NCI-H82 treated with DMSO at 0.1 percent for 48 hours (cell line): ENCODE measurements around the gene CDCP1.
"Not testable (repeated sequence)": the region's sequence is repeated elsewhere in the genome, so short reads cannot be mapped to it uniquely, and the experiment has no call there.

ENCODE experiments used
- DNase-seq: peaks from one replicate; lab custom pipeline; 2025; ENCODE audit not compliant: unreplicated experiment; lab: John Stamatoyannopoulos, UW

Gene CDCP1

GRCh38 chr3:45088543-45089358, 57.4 kb downstream of the CDCP1 start:
- no peak for DNase-seq

GRCh38 chr3:45087155-45087554, 59.0 kb downstream of the CDCP1 start:
- DNase-seq = no peak

GRCh38 chr3:45084820-45085816, 61.1 kb downstream of the CDCP1 start:
- no peak for DNase-seq

- no peak for DNase-seq
These were observed 61.8 kb downstream of the CDCP1 start for GRCh38 chr3:45084361-45084760.

- no peak for DNase-seq
These were observed 63.2 kb downstream of the CDCP1 start for GRCh38 chr3:45083023-45083422.

DNA sequence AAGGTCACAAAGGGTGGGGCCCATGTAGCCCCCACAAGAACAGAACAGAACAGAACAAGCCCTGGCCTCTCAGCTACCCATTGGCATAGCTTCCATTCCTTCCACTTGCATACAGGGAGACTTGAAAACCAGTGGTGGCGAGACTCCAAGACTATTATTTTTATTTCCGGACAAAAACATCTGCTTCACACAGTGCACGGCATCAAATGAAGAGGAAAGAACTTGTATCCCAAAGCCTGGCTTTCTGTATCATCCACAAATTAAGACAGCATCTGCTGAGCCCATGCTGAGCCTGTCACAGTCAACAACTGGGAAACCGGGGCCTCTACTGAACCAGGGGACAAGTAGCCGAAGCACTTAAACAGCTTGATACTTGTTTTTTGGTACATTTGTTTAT, 64.0 kb downstream of the CDCP1 start:
- DNase-seq = no peak

- DNase-seq = no peak
These were observed 64.6 kb downstream of the CDCP1 start for GRCh38 chr3:45081506-45082141.

GRCh38 chr3:45080824-45081223, 65.4 kb downstream of the CDCP1 start:
- DNase-seq = no peak

DNA sequence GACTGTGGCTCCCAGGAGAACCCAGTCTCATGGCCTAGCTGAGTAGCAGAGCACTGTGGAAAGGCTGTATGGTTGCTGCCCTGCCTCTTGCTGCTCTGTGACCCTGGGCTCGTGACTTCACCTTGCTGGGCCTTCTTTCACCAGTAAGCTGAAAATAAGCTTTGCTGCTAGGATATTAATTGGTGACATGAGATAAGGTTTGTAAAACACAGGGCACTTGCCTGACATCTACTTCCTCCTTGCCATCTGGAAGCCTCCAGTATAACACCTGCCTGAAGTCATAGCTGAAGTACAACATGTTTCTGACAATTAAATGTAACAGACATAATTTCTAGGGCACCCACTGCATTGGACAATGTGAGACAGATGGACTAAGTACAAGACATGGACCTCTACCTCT, 66.5 kb downstream of the CDCP1 start:
- DNase-seq = no peak

- no peak for DNase-seq
These were observed 67.2 kb downstream of the CDCP1 start for GRCh38 chr3:45078910-45079522.

GRCh38 chr3:45078256-45078655, 67.9 kb downstream of the CDCP1 start:
- not testable (repeated sequence) for DNase-seq

DNA sequence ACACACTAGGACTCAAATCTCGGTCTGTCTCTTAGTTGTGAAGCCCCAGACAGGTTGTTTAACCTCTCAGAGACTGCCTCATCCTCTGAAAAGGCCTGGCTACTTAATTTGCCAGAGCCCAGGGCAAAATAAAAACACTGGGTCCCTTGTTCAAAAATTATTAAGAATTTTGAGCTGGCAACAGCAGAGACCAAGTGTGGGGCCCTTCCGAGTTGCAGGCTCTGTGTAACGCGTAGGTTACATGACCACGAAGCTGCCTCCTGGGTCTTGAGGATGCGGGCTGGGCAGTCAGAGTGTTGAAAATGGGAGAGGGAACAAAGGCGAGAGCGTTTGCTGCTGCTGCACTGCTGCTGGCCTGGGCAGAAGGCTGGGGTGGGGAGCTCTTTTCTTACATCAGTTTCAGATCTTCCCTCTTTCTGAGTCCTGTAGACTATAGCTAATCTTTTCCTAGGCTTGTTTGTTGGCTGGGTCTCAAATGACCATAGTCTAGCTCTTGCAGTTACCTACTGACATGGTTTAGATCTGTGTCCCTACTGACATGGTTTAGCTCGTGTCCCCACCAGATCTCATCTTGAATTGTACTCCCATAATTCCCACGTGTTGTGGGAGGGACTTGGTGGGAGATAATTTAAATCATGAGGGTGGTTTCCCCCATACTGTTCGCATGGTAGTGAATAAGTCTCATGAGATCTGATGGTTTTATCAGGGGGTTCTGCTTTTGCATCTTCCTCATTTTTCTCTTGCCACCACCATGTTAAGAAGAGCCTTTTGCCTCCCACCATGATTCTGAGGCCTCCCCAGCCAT, 70.2 kb downstream of the CDCP1 start:
- DNase-seq = no peak

DNA sequence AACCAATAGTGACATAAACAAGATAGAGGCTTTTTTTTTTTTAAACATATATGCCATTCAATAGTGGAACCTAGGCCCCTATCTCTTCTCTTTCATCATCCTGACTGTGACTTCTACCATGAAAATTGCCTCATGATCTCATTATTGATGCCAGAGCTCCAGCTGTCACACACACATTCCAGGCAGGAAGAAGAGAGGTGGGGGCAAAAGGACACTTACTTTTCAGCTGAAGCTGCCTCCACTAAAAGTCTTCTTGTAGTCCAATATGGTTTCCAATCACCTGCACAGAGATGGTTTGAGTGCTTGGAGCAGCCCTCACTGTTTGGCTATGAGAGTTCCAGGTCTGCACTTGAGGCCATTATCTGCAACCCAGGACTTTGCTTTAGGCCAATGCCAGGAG, 75.1 kb downstream of the CDCP1 start:
- DNase-seq = no peak

GRCh38 chr3:45067941-45068340, 78.2 kb downstream of the CDCP1 start:
- no peak for DNase-seq

DNA sequence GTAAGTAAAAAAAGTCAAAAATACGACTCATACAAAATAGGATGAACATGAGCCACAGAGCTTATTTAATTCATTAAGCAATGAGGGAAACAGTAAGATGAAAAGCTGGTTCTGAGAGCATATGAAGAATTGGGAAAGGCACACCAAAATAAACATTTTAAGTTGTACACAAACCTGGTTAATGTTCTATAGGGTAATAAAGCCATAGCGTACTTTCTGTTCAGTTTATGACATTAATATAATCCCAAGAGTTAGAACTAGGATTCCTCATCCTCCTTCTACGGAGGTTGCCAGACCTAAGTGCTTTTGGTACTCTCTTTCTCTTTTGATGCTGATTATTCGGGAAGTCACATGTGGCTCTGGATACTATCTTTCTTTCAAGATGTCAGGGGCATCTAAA, 78.7 kb downstream of the CDCP1 start:
- DNase-seq = no peak

DNA sequence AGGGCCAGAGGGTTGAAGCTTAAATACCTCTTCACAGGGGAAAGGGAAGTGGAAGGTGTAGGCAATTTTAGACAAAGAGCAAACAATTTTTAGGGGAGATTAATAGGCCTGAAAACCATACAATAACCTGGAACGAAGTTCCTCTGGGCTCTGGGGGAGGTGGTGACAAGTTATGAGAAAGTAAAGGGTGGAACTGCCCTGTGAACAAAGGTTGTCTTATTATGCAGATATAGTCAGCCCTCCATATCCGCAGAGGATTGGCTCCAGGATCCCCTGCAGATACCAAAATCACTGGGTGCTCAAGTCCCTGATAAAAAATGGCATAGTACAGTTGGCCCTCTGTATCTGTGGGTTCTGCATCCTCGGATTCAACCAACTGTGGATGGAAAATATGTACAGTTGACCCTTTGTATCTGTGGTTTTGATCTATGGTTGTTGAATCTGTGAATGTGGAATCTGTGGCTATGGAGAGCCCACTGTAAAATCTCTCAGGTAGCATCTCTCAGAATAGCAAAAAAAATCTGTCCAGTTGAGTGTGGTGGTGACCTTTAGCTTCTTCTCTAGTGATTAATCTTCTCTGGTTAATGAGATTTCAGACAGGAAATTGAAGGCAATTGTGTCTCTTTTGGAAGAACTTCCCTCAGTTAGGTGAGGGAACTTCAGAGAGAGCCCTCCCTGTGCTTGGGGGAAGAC, 79.9 kb downstream of the CDCP1 start:
- no peak for DNase-seq

- no peak for DNase-seq
These were observed 80.8 kb downstream of the CDCP1 start for GRCh38 chr3:45065373-45065720.

DNA sequence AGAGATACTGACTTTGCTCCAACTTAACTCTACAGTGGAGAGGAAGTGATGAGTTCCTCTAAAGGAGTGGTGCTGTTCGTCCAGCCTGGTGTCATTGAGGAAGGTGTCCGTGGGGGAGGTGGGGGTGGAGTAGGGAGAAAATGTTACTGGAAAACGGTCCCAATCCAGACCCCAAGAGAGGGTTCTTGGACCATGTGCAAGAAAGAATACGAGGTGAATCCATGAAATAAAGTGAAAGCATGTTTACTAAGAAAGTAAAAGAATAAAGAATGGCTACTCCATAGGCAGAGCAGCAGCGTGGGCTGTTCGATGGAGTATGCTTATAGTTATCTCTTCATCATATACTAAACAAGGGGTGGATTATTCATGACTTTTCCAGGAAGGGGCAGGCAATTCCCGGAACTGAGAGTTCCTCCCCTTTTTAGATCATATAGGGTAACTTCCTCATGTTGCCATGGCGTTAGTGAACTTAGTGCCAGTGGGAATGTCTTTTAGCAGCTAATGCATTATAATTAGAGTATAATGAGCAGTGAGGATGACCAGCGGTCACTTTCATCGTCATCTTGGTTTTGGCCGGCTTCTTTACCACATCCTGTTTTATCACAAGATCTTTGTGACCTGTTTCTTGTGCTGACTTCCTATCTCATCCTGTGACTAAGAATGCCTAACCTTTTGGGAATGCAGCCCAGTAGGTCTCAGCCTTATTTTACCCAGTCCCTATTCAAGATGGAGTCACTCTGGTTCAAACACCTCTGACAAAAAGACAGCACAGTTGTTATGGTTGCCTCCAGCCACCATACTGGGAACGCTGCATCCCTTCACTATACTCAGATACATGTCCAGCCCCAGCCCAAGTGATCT, 81.4 kb downstream of the CDCP1 start:
- DNase-seq = no peak

DNA sequence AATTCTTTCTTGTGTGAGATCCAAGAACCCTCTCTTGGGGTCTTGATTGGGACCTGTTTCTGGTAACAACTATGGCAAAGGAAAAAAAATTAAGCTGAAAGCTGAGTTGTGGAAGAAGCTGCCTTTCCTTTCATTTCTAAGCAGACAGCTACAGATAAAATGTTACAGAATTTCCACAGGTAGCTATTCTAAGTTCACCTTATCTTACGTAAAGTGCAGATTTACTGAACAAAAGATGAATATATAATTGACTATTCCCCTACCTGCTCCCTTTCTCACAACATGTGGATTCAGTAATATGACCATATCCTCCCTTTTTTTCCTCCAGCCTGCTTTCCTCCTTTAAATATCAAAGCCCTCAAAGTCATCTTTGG, 83.5 kb downstream of the CDCP1 start:
- DNase-seq = no peak
